Left renal cortex interstitium (tissue), 4 donors: Measurements from ENCODE around the gene LAMC1. TPM values are rescaled to one million over a fixed set of nuclear protein-coding genes. Genes with fewer than 3 reads are reported as not detected.

ENCODE experiments used
- DNase-seq, 4 donors: peaks; one replicate each; pipeline ENCODE4 v3.0.0-alpha.2; 2013; ENCODE audit warnings: low read depth in 4 of 4, low spot score in 2 of 4, missing footprints in 1 of 4
- polyA plus RNA-seq, 4 donors: library from polyadenylated mRNA; unstranded; fragments of 120-200 nt; gene quantifications; one replicate each; pipeline ENCODE4 v1.2.1, GENCODE V29; 2013; ENCODE audit not compliant: insufficient read length in 4 of 4

LAMC1 gene
- 100 to 1,000 TPM; 240 to 302 (median 291) TPM for polyA plus RNA-seq

DNA sequence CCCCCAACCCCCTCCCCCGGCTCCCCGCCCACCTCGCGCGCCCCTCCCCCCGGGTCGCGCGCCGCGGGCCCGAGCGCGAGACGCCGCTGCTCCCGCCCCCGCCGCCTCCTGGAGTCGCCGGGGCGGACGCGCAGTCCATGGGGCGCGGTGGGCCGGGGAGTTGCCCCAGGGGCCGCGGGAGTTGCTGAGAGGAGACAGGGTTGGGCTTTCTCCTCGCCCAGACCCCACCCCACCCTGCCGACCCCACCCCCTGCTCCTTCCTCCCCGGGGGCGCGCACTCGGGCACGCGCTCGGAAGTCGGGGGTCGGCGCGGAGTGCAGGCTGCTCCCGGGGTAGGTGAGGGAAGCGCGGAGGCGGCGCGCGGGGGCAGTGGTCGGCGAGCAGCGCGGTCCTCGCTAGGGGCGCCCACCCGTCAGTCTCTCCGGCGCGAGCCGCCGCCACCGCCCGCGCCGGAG lies at the start of gene LAMC1:
LAMC1 (plus strand) TSS at position 275 of the 455 bp plus-strand sequence. CDS start 297 bp downstream, outside the sequence.
- peak in 3 of 4 donors; percentile 64 to 73 (median 68) for DNase-seq

DNA sequence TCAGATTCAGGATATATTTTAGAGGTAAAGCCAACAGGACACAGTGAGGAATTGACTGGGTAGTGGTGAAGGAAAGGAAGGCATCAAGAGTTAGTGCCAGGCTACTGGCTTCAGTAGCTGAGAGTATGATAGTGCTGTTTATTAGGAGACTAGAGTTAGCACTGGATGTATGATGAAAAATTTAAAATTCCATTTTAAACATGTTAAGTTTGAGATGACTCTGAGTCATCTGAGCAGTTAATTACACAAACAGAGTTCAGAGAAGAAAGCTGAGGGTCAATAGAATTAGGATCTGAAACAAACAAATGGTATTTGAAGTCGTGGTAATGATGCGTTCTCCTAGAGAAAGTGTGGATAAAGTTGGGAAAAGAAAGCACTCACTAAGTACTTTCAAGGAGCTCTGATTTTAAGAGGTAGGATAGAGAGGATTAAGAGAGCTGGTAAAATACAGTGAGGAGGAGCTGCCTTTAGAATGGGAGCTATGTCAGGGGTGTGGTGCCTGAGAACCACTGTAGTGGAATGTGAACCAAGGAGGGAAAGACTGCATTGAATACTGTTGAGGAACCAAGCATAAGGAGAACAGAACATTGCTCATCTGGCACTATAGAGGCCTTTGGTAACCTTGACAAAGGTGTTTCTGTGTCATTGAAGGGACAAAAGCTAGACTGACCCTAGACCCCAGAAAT lies 48.6 kb upstream of the LAMC1 start:
- no peak for DNase-seq

DNA sequence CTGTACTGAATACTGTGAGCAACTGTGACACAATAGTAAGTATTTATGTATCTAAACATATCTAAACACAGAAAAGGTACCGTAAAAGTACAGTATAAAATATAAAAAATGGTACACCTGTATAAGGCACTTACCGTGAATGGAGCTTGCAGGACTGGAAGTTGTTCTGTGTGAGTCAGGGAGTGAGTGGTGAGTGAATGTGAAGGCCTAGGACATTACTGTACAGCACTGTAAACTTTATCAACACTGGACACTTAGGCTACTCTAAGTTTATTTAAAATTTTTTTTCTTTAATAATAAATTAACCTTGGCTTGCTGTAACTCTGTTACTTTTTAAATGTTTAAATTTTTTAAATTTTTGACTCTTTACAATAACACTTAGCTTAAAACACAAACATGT lies 45.7 kb upstream of the LAMC1 start:
- no peak for DNase-seq

DNA sequence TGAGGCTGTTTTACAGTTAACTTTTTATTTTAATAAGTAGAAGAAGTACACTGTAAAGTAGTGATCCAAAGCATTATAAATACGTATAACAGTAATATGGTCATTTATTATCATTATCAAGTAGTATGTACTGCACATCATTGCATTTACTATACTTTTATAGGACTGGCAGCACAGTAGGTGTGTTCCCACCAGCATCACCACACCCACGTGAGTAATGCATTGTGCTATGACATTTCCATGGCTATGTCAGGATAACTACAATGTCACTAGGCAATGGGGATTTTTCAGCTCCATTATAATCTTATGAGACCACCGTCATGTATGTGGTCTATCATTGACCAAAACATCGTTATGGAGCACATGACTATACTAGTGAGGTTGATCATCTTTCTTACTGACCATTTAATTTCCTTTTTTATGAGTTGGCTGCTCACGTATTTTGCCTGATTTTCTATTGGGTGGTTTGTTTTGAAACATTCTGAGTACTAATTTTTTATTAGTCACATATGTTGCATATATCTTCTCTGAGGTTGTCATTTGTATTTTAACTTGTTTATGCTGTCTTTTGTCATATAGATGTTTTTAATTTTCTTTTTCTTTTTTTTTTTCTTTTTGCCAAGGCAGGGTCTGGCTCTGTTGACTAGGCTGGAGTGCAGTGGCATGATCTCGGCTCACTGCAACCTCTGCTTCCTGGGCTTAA lies 44.9 kb upstream of the LAMC1 start:
- DNase-seq = no peak

DNA sequence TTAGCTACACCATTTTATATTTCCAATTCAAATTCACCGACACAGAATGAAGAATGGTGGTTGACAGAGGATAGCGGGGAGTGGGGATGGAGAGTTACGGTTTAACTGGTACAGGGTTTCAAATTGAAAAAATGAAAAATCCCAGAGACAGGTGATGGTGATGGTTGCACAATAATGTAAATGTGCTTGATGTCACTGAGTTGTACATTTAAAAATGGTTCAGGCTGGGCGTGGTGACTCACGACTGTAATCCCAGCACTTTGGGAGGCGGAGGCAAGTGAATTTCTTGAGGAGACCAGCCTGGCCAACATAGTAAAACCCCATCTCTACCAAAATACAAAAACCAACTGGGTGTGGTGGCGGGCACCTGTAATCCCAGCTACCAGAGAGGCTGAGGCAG lies 39.1 kb upstream of the LAMC1 start:
- DNase-seq = no peak

DNA sequence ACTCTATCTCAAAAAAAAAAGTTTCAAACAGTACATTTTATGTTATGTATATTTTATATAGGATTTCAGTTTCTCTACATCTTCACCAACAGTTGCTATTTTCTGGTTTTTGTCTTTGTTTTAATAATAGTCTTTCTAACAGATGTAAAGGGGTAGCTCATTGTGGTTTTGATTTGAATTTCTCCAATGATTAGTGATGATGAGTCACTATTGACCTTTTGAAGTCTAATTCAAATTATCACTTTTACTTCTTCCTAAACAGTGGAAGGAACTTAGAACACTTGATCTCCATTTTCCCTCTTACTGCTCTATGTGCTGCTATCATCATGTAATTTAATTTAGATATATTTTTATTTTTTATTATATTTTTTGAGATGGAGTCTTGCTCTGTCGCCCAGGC lies 38.6 kb upstream of the LAMC1 start:
- DNase-seq = no peak

DNA sequence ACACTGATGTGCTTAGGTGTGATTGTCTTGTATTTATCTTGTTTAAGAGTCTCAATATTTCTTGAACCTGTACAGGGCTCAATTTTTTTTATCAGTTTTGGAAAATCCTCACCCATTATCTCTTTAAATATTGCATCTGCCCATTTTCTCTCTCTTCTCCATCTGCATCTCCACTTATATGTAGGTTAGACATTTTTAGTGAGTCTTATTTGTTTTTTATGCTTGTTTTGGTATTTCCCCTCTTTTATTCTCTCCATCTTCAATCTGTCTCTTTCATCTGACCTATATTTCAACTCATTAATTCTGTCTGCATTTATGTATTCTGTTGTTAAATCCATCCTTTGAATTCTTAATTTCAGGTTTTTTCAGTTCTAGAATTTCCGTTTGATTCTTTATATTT lies 37.3 kb upstream of the LAMC1 start:
- DNase-seq = no peak

DNA sequence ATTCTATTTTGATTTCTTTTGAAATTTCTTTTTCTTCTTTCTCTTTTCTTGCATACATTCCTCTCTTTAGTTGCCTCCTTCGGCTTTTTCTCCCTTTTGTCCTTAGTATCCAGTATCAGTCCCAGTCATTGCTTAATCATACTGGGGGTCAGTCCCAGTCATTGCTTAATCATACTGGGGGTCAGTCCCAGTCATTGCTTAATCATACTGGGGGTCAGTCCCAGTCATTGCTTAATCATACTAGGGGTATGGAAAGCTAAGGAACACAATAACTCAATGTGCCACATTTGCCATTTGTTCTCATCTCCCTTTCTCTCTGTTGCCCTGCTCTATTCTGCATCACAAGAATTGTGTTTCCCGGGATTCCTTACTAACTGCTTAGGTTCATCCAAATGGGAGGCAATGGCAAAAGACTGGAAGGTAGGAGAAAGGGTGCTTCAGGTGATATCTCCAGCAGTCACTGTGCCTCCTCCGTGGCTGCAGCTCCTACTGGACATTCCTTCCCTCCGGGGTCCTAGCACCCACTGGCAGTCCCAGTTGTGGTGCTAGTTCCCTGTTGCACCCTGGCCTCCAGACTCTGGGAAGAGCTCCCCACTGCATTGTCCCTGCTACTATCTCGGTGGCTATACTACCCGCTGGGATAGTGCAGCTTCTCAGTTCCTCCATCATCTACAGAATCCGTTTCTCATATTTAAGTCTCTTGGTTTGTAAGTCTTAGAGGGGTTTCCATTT lies 32.6 kb upstream of the LAMC1 start:
- DNase-seq = no peak

DNA sequence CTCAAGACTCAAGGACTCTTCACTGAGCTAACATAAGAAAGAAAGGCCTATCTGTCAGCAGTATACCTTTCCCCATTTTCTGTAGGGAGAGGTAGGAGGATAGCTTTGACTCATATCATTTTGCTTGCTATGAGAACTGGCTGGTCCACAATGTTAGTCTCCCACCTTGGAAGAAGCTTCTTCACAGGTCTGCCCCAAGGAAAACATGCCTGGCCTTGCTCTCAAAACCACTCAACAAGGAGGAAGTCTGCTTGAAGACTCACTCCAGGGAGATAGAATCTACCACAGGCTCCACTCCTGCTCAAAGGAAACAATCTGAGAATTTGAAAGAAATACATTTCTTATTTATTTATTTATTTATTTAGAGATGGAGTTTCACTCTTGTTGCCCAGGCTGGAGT lies 29.5 kb upstream of the LAMC1 start:
- DNase-seq = no peak

DNA sequence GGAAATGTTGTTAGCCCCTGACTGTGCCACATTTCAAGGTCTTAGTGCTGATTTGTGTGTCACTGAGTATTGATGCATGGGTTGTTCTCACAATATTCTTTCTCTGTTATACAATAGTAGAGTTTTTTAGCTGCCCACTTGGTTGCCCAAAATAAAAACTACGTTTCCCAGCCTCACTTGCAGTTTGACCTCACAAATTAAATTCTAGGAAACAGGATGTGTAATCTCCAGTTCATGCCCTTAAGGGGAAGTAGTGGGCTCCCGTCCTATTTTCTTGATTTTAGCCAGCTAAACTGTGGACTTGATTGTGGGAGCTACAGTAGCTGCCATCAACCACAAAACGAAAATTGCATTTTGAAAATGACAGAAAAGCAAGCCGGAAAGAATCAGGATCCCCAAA lies 27.3 kb upstream of the LAMC1 start:
- DNase-seq = no peak

DNA sequence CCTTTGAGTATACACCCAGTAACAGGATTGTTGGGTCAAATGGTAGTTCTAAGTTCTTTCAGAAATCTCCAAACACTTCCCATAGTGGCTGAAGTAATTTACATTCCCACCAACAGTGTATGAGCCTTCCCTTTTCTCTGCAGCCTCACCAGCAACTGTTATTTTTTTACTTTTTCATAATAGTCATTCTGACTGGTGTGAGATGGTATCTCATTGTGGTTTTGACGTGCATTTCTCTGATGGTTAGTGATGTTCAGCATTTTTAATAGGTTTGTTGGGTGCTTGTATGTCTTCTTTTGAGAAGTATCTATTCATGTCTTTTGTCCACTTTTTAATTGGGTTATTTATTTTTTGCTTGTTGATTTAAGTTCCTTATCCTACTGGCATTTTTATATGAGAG lies 26.4 kb upstream of the LAMC1 start:
- no peak for DNase-seq

DNA sequence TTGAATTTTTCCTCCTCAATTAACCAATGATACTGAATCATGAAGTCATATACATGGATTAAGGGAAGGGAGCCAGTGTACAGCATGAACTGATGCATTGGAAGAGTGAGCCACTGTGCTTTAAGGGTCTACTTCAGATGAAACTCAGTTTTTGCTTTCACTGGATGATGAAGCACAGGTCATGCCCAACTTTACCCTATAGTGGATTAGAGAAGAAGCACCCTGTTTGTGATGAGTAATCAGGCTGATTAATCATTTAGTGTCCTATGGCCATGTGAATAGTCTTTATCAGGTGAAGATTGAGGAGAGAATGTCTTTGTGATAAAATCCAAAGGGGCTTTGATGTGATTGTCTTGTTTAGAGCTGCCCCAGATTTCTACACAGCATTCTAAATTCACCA lies 24.7 kb upstream of the LAMC1 start:
- DNase-seq = no peak

DNA sequence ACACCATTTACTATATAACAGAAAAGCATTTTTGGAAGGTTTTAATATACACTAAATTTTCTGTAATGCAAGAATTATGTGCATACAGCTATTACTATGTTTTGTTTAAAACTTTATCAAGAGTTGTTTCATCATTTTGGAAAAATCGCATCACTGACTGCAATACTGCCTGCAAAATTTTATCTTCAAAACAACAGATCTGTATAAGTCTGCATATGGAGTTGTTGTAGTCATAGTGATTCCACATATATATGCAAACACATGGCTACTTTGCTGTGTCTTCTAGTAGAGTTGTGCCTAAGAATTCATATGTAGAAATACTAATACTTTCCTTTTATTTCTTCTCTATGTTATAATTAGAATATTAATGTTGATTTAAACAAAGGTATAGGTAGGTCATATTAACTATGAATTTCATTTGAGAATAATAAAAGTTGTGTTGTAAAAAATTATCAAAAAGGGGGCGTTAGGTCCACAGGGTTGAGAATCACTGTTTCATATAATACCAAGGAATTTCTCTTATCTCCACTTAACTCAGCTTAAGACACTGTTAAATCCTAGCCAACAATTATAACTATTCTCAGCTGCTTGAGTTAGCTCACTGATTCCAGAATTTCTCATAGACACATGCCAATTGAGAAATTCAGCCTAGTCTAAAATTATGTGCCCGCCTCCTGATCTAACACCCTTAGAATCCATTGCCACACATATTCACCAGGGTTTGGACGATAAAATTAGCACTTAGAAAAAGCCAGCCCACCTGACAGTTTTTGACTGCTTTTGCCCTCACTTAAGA lies 22.9 kb upstream of the LAMC1 start:
- no peak for DNase-seq

DNA sequence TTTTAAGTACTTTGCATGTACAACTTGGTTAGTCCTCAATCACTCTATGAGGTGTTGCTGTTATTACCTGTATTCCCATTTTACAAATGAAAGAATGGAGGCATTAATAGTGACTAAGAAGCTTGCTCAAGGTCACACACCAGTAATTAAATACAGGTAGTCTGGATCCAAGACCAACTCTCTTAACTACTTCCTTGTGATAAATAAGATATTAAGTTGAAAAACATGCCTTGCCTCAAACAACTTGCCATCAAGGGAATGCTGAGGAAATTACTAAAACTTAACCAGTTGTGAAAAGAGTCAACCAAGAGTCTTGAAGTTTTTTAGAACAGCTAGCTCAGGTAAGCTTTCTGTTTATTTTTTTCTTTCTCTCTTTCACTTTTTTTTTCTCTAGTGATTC lies 21.0 kb upstream of the LAMC1 start:
- DNase-seq = no peak

DNA sequence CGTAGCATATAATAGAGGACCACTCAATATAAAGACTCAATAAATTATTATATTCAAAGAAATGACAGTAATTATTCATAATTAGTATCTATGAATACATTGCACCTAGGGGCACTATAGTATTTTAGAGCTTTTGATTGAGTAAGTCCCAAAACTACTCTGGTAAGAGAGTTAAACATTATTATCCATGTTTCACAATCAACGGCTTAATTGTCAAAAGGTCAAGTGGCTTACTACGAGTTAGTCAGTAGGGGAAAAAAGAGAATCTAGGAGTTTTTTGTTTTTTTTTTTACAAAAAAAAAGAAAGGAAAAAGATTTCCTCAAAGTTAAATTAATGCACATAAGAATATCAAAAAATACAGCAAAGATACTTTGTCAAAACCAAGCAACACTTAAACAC lies 20.4 kb upstream of the LAMC1 start:
- no peak for DNase-seq

DNA sequence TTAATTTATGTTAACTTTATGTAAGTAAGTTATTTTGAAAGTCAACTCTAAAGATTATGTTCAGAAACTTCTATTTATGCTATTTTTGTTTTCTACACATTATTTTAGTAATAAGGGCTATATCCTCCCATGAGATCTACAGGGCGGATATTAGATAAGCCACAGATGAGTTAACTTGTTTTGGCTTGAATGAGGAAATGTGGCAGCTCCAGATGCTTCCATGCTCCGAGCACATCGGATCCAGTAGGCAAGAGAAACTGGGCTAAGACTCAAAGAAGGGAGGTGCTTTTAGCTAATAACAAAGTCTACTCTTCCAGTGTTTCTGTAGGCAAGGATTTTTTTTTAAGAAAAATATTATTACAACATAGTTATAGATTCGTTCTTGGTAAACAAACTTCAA lies 20.0 kb upstream of the LAMC1 start:
- no peak for DNase-seq

DNA sequence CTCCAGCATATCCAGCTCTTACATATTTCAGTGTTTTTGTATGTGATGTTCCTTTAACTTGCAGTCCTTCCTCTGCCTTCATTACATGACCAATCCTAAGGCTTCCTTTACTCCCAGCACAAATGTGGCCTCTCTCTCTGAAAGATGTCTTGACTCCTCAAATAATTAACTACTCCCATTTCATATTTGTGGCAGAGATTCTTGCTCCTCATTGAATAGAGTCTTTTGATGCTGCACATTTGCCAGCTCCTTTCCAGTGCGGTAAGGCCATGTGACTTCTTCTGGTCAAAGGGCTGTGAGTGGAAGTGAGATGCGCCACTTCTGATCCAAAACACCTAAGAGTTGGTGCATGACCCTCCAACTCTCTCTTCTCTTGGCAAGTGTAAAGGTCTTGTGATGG lies 19.1 kb upstream of the LAMC1 start:
- no peak for DNase-seq

DNA sequence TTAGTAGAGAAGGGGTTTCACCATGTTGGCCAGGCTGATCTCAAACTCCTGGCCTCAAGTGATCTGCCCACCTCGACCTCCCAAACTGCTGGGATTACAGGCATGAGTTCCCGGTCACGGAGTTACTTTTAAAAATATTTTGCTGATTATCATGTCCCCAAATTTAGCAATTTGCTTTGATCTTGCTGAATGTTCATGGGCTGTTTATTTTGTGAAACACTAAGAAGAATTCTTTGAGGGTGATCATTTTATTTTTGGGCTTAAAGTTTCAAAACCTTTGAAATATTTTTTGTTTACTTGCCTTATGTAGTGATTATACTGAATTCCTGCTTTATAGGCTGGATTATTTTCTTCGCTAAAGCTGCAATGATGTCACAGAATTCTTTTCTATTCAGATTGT lies 11.4 kb upstream of the LAMC1 start:
- no peak for DNase-seq

DNA sequence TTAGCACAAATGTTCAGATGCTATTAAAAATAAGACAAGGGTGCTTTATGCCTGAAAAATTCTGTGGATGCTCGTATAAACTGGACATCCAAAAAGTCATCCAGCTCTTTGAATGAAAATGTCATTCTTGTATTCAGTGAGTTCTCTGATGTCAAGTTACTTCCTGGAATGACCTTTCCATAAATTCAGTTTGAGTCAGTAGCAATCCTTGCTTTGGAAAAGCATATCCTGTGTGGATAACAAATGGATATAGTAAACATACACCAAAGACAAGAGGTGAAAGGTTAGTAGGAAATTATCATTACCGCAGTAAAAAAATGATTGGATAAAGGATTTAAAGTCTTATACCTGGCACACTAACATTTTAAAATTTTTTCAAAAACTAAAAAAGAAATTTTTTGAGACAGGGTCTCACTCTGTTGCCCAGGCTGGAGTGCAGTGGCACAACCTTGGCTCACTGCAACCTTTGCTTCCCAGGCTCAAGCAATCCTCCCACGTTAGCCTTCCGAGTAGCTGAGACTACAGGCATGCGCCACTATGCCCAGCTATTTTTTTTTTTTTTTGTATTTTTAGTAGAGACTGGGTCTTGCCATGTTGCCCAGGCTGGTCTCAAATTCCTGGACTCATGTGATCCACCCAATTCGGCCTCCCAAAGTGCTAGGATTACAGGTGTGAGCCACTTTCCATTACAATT lies 10.8 kb upstream of the LAMC1 start:
- no peak for DNase-seq

DNA sequence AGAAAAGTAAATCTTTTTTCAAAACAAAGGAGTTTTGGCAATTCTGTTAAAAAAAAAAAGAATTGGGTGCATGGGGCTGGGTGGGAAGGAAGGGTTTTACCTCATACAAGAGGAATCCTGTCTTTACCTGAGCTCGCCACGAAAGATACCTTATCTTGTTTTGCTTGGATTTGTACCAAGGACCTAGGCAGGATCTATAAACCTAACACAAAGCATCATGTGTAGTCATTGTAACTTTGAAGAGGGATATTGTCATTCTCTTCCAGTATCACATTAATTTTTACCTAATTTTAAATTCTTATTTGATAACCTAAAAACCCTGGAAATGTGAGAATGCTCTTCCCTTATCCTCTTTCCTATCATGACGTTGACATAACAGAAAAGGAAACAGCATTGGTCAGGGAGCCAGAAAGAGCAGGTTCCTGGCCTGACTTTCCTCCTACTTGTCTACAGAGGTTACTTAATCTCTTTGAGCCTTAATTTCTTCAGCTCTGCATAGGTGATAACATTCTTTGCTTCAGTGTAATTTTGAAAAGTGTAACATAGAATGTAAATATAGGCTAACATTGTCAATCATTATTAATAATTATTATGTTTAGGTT lies 4.0 kb upstream of the LAMC1 start:
- no peak for DNase-seq
